GM21786 (cell line): Measurements from ENCODE around the gene NXPE2.
"Not testable (repeated sequence)": the region's sequence is repeated elsewhere in the genome, so short reads cannot be mapped to it uniquely, and the experiment has no call there.

Experiments
- ATAC-seq: cut with Tn5 transposase; IDR thresholded peaks from one replicate; pipeline ENCODE4 v1.9.1; 2021; ENCODE audit not compliant: unreplicated experiment

Gene NXPE2

DNA sequence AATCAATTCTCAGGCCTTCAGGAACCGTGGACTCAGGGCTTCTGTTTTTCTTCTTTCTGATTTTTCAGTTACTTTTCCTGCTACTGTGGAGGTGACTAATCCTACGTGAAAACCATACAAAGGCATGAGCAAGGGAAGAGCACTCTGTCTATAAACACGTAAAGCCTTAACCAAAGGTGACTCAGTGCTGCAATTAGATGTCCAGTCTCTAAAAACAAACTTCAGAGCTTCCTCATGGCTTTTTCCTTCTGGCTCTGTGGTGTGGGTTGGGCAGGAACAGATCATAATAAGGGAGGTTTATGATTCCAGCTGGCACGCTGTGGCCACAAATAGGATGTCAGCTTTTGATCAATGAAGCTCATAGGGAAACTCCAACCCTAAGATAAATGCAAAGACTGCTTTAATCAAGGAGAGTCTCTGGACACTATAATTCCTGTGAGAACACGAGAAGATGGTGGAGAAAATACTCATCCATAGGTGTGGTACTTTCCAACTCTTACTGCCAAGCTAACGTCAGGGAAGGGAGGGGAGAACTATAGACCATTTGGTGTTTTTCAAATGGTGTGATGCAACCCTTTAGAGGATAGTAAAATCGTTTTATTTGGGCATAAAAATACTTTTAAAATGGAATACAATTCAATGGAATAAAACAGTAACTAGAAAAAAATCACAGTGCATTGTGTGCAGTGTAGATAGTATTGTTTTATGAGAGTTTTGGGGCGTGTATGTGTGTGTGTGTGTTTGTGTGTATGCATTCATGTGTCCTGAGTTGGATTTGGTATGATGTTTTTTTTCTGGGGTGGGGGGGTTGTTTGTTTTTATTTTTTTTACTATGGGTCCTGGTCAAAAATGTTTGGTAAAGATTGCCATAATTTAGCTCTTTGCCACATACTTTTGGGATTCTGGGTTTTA lies at the start of gene NXPE2:
NXPE2 (plus strand) TSS at position 403 of the 912 bp plus-strand sequence; CDS start at position 452, 49 bp downstream.
- ATAC-seq: no peak

DNA sequence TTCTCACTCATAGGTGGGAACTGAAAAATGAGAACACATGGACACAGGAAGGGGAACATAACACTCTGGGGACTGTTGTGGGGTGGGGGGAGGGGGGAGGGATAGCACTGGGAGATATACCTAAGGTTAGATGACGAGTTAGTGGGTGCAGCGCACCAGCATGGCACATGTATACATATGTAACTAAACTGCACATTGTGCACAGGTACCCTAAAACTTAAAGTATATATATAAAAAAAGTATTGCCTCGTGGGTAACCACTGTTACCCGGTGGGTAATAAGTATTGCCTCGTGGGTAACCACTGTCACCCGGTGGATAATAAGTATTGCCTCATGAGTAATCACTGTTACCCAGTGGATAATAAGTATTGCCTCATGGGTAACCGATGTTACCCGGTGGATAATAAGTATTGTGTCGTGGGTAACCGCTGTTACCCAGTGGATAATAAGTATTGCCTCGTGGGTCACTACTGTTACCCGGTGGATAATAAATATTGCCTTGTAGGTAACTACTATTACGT lies 46.8 kb upstream of the NXPE2 start:
- ATAC-seq: not testable (repeated sequence)

DNA sequence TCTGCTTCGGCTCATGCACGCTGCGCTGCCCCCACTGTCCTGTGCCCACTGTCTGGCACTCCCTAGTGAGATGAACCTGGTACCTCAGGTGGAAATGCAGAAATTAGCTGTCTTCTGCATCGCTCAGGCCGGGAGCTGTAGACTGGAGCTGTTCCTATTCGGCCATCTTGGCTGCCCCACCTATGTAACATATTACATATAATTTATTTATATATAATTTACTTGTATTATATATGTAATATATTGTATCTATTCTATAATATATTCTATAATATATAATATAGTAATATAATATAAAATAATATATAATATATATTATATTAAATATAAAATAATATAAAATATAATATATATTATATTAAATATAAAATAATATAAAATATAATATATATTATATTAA lies 38.9 kb upstream of the NXPE2 start:
- not testable (repeated sequence) for ATAC-seq

DNA sequence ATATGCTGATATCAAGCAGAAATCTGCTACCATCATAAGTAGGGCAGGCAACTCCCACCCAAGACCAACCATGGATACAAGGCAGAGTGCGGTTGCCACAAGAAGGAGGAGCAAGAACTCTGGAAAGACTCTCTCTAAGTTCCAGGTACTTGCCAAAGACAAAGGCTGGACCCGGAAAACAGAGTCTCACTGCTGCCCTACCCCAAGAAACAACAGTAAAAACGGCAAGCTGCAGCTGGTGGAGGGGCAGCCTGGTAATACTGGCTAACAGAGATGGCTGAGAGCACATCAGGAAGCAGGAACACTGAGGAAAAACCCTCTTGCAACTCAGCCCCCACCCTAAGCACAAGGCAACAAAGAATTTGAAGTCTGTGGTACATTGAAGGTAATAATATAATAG lies 27.7 kb upstream of the NXPE2 start:
- ATAC-seq: no peak

DNA sequence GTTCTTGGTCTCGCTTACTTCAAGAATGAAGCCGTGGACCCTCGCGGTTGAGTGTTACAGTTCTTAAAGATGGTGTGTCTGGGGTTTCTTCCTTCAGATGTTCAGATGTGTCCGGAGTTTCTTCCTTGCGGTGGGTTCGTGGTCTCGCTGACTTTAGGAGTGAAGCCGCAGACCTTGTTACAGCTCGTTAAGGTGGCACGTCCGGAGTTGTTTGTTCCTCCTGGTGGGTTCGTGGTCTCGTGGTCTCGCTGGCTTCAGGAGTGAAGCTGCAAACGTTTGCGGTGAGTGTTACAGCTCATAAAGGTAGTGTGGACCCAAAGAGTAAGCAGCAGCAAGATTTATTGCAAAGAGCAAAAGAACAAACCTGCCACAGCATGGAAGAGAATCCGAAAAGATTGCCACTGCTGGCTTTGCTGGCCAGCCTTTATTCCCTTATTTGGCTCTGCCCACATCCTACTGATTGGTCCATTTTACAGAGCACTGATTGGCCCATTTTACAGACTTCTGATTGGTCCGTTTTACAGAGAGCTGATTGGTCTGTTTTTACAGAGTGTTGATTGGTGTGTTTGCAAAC lies 27.1 kb upstream of the NXPE2 start:
- ATAC-seq: no peak

DNA sequence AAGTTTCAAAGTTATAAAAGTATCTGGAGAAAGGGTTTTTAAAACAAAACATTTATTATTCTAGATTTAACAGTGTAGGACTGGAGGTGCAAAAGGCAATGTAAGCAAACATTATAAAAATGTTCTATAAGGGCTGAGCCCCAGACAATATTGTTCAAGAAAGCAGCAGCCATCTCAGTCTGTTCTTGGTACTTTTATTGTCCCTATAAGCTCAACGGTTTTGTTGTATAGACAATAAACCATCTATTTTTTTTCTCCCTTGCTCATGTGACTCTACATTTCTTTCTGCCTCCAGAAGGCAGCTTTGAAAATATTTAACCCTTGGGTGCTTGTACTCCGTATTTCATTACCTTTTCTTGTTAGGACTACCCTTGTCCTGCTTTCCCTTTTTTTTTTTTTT lies 25.2 kb upstream of the NXPE2 start:
- no peak for ATAC-seq

DNA sequence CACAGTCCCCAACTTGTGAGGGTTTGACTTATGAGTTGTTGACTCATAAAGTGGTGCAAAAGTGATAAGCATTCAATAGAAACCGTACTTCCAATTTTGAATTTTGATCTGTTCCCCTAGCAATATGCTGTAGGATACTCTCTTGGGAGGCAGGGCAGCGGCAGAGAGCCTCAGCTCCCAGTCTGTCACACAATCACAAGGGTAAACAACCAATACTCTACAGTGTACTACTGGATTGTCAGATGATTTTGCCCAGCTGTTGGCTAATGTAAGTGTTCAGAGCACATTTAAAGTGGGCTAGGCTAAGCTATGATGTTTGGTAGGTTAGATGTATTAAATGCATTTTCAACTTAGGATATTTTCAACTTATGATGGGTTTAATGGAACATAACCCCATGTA lies 13.7 kb upstream of the NXPE2 start:
- ATAC-seq: no peak

DNA sequence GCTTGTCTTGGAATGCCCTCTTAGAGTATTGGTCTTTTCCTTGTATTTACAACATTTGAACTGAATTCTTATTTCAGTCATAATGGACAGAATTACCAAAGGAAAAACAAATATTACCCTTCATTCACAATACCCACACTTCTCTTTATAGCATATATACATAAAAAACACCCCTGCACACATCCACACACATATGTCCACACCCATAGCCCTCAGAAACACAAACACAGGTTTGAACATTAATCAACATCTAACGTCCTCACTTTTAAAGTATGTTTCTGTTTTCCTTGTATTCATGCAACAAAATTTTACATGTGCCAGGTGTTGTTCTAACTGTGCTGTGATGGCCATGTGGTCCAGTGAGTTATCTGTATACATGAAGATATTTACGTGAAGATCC lies 11.6 kb upstream of the NXPE2 start:
- no peak for ATAC-seq

DNA sequence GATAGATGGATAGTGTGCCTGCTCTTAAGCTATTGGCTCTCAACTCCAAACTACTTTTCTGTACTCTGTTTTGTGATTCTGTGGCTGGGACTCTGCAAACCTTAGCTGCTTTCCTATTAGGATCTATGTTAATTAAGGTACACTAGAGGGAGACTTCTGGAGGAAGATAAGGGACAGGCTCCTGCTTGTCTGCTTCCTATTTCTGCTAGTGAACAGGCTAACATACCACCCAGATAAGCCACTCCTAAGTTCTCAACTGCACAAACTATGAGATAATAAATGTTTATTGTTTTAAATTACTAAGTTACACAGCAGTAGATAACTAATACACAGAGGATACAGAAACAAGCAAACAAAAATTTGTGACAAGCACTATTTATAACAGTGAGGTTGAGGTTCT lies 10.2 kb upstream of the NXPE2 start:
- no peak for ATAC-seq

DNA sequence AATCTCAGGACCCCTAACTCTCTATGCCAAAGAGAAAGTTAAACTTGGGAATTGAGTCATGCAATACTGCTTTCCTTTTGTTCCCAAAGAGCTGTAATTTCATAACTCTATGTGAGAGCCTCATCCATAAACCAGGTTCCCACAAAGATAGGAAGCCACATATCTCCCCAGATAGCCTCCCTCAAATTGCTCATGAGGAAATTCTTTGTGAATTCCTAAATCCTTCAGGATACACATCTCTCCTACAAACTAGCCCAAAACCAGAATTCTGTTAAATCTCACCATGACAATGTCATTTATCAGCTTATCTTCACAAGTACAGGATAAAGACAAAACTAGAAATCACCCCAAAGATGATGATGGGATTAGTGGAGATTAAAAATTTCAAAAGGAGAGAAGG lies 4.7 kb upstream of the NXPE2 start:
- ATAC-seq: no peak

DNA sequence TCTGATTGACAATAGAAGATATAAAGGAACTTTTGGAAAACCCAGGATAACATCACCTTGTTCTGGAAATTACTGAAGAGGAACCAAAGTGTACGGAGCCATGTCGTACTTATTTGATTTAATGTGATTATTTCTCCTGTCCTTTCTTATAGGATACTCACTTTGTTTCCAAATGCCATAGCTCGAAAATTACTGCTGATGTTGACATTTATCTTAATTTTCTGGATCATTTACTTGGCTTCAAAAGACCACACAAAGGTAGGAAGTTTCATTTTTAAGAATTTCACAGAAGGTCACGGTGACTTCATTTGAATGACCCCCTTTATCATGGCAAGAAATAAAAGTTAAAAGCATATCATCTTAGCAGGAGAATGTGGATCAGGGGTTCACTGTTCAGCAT lies 1.2 kb downstream of the NXPE2 start:
- no peak for ATAC-seq

DNA sequence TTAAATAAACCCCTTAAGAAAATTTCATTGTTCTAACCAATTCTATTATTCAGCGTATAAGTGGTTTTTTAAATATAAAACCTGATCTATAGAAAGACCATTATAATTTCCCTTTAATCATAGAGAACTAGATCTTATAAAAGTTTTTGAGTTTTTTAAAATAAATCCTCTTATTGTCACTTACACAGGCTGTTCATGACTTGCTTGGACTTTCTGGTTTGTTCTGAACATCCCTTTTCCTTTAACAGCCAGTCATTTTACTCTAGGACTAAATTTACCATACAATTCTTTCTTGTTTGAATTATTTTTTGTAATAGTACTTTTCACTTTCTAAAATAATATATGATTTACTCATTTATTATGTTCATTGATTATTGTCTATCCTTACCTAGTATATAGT lies 4.7 kb downstream of the NXPE2 start:
- ATAC-seq: no peak

DNA sequence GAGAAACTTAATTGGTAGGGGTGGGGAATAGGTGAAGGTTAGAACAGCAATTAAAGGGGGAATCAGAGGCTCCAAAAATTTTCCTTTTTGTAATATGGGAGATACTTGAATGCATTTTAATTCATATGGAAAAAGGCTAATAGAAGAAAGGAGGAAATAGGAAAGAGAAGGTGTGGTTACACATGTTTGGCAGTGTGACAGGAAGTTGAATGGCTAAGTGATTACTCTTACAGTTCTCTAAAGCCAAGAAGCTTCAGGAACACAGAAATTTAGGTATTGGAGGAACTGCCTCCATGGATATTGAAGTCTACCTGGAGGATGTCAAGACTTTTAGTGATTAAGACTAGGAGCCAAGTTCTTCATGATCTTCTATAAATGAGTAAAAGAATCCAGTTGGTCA lies 6.3 kb downstream of the NXPE2 start:
- no peak for ATAC-seq

DNA sequence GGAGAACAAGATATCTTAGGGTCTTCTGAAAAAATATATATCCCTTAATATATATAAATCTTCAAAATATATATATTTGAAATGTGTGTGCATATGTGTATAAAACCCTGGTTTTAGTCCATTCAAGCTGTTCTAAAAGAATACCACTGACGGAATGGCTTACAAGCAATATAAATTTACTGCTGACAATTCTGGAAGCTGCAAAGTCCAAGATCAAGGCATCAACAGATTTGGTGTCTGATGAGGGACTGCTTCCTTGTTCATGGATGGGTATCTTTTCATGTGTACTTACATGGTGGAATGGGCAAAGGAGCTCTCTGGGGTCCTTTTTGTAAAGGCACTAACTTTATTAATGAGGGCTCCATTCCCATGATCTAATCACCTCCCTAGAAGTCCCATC lies 6.8 kb downstream of the NXPE2 start:
- no peak for ATAC-seq

DNA sequence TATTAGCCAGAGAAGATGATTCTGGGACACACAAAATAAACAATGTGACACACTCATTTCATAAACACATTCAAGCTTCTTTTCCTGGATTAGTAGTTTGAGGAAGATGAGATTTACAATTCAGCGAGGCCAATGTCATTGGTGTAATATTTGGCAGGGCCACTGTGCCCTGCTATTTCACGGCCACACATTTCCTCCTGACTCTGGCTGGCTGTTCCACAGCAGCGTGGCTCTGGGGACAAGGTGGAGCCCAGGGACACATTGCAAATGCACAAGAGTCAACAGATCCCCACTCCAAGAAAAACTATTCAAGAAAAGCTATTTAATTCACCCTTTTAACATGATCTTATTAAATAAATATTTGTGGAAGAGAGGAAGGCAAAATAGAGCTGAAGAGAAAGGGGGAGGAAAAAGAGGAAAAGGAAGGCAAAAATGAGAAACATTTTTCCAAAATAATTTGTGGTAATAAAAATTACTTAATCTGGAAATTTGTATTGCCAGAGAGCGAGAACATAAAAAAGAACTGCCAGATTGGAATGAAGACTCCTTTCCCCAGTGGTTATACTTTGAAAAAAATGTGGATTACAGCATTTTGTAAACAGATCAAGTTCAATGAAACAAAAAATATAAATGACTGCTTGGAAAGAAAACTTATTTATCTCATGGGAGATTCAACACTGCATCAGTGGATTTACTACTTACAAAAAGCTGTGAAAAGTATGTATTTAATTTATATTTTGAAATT lies 27.1 kb downstream of the NXPE2 start:
- no peak for ATAC-seq

DNA sequence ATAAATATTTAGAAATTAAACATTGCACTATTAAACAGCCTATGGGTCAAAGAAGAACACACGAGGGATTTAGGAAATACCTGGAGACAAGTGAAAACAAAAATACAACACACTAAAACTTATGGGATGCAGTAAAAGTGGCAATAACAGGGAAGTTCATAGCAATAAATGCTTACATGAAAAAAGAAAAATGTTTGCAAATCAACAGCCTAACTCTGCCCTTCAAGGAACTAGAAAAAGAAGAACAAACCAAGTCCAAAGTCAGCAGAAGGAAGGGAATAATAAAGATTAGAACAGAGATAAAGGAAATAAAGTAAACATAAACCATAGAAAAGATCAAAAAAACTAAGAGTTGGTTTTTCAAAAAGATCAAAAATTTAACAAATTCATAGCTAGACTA lies 31.6 kb downstream of the NXPE2 start:
- ATAC-seq: no peak

DNA sequence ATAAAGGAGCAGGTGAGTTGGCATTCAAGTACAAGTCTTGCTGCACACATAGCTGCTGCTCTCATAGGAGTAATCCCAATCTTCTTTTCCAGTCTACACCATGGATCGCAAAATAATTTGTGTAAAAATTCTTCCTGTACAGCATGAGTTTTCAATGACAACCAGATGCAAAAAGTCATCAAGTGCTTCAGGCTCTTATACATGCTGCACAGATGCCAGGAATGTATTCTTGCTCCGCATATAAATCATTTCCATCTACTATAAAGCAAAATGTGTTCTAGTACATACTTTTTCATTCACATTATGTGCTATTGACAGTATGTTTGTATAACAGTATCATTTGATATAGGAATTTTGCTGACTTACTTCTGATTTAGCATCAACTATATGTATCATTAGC lies 35.4 kb downstream of the NXPE2 start:
- ATAC-seq: no peak

DNA sequence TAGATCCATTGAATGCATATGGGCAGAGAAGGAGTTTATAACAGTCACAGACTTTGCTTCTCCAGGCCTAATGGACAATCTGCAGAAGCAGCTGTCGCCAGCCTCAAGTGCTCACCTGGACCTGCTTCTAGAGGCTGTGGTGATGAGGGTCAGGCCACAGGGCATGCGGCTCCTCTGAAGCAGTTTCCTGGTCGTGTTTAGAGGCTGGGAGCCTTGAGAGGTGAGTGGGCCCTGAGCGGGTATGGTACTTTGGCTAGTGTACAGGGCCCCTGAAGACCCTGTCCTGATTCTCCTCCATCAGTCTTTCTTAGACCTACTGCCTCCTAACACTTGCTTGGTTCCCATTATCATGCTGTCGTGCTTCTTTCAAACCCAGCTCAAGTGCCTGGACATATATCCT lies 41.2 kb downstream of the NXPE2 start:
- no peak for ATAC-seq

DNA sequence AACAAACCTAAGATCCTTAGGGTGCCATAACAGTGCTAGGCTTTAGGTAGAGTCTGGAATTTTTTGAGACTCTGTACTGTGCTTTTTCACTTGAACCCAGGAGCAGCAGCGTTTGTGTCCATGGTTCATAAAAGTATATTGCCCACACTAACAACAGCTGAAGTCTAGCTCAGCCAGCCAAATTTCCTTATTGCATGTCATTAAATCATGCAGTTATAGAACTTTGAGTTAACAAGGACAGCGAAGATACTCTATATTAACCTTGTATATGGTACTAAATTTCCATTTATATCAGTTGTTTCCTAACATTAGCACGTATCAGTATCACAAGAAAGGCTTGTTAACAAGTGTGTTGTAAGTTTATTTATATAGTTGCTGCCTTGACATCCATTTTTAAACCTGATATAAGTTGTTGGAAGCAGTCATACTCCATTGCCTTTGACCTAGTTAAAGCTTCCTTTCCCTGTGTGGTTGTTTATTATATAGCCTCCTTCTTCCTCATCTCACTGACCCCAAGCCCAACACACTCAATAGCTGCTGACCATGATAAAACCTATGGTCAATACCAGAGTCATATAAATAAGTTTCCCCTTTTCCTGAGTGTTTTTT lies 46.7 kb downstream of the NXPE2 start:
- ATAC-seq: no peak

DNA sequence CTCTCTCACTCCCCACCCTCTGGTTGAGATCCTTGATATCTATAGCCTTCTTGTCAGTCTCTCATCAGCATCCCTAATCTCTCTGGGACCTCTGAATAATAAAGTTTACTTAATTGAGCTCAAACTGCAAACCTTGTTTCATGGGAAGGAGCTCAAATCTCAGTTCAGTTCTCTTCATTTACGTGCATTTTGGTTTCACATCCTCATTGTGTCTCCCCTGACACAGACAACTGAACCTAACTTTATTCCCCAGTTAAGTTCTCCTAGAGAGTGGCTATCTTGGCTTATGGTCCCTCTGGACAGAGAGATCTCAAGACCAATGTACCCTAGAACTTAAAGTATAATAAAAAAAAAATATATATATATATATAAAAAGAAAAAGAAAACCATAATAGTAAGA lies 47.3 kb downstream of the NXPE2 start:
- no peak for ATAC-seq

DNA sequence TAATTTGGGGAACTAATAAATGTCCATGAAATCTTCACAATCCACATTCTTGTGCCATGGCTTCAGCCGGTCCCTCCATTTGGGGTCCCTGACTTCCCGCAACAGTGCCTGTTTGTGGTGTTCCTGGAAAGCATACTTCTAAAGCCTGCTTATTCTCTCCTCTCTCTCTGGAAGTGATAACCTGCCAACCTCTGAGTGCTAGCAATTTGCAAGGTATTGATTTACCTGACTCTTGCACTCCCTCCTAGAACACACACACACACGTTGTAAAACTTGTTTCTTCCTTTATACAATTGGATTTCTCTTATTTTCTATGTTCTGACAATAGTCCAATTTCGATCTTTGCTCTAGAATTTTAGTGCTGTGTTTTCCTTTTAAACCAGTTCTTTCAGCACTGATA lies 58.5 kb downstream of the NXPE2 start:
- ATAC-seq: no peak
